B cell (primary cell): ENCODE measurements around the gene LRRC14B. TPM values are rescaled to one million over a fixed set of nuclear protein-coding genes. Genes with fewer than 3 reads are reported as not detected.
"Not testable (repeated sequence)": the region's sequence is repeated elsewhere in the genome, so short reads cannot be mapped to it uniquely, and the experiment has no call there.

ENCODE experiments used
- ATAC-seq: fragments of 200-7000 bp; cut with Tn5 transposase; one replicate; pipeline ENCODE4 v1.10.0; 2021; ENCODE audit warnings: low read depth, mild to moderate bottlenecking, moderate number of reproducible peaks, moderate library complexity
- CTCF ChIA-PET: fragments of 350-600 bp; sonication (Branson Sonifier 250); formaldehyde crosslinking; loops from one replicate; lab custom pipeline; 2021; ENCODE audit warnings: antibody characterized with exemption, inconsistent platforms; lab: Charles Lee
- POLR2A ChIA-PET: fragments of 350-600 bp; sonication (Branson Sonifier 250); formaldehyde crosslinking; loops from one replicate; lab custom pipeline; 2021; ENCODE audit warnings: antibody characterized with exemption; lab: Charles Lee
- DNase-seq: peaks from one replicate; pipeline ENCODE4 v3.0.0; 2013
- H2AFZ ChIP-seq: 2 replicates; pipeline ENCODE4 v1.6.1; 2012; ENCODE audit warnings: mild to moderate bottlenecking, low read depth, low read length; ENCODE audit not compliant: insufficient read depth, poor library complexity, severe bottlenecking
- H3K27ac ChIP-seq, 2 donors: 1 replicate in 1 of 2; 2 replicates in 1 of 2; pipeline ENCODE4 v1.5.1; 2012 to 2013; ENCODE audit warnings: low read length in 2 of 2, mild to moderate bottlenecking in 2 of 2, moderate library complexity in 1 of 2
- H3K27me3 ChIP-seq, 4 experiments: fragments of 200-600 bp in 1 of 4; sonication (generic) in 1 of 4; replicated peaks in 1 of 4; 1 replicate in 2 of 4; 2 replicates in 2 of 4; pipeline versions ENCODE4 v1.6.1 to v1.7.0; 2013 to 2016; ENCODE audit warnings: low read length in 3 of 4, mild to moderate bottlenecking in 2 of 4, mixed read lengths in 1 of 4, moderate library complexity in 1 of 4; ENCODE audit not compliant: insufficient read depth in 4 of 4, control insufficient read depth in 3 of 4; ENCODE audit errors: control extremely low read depth in 1 of 4
- H3K36me3 ChIP-seq, 2 experiments: replicated peaks in 1 of 2; 1 replicate in 1 of 2; 2 replicates in 1 of 2; pipeline versions ENCODE4 v1.6.1 to v1.7.1; 2013; ENCODE audit warnings: low read length in 1 of 2; ENCODE audit not compliant: insufficient read depth in 2 of 2, control insufficient read depth in 1 of 2; ENCODE audit errors: control extremely low read depth in 1 of 2, extremely low read depth in 1 of 2
- H3K4me1 ChIP-seq, 2 donors: fragments of 200-600 bp in 1 of 2; sonication (generic) in 1 of 2; 1 replicate in 1 of 2; 2 replicates in 1 of 2; pipeline versions ENCODE4 v1.5.1 to v1.6.1; 2013 to 2017; ENCODE audit warnings: low read length in 2 of 2; ENCODE audit not compliant: control insufficient read depth in 2 of 2, insufficient read depth in 2 of 2
- H3K4me2 ChIP-seq: replicated peaks from 2 replicates; pipeline ENCODE3; 2012; ENCODE audit warnings: mild to moderate bottlenecking, low read depth, low read length; ENCODE audit not compliant: poor library complexity, severe bottlenecking
- H3K4me3 ChIP-seq, 5 experiments: fragments of 200-600 bp in 1 of 5; sonication (generic) in 1 of 5; 1 replicate in 3 of 5; 2 replicates in 2 of 5; pipeline versions ENCODE4 v1.5.1 to v1.7.0; 2011 to 2016; ENCODE audit warnings: low read length in 4 of 5, mild to moderate bottlenecking in 4 of 5, low read depth in 2 of 5, control low read depth in 1 of 5, moderate library complexity in 1 of 5; ENCODE audit not compliant: insufficient read depth in 1 of 5; ENCODE audit errors: control extremely low read depth in 1 of 5, extremely low read depth in 1 of 5
- H3K79me2 ChIP-seq: fragments of 200-600 bp; sonication (generic); one replicate; pipeline ENCODE4 v1.6.0; 2016; ENCODE audit warnings: low read length; ENCODE audit not compliant: control insufficient read depth, insufficient read depth
- H3K9ac ChIP-seq: fragments of 200-600 bp; sonication (generic); 2 replicates; pipeline ENCODE4 v1.6.1; 2017; ENCODE audit warnings: mild to moderate bottlenecking, low read length, moderate library complexity
- H3K9me3 ChIP-seq, 3 donors: one replicate each; pipeline versions ENCODE4 v1.6.1 to v1.7.1; 2013; ENCODE audit warnings: low read length in 2 of 3; ENCODE audit not compliant: control insufficient read depth in 2 of 3, insufficient read depth in 1 of 3; ENCODE audit errors: control extremely low read depth in 1 of 3
- H4K20me1 ChIP-seq: 2 replicates; pipeline ENCODE4 v1.6.0; 2012; ENCODE audit warnings: mild to moderate bottlenecking, low read length; ENCODE audit not compliant: insufficient read depth, control insufficient read depth, poor library complexity, severe bottlenecking
- H3K27ac Mint-ChIP-seq: one replicate; pipeline ENCODE4 v1.8.0; 2021; ENCODE audit warnings: mixed read lengths
- H3K27me3 Mint-ChIP-seq: one replicate; pipeline ENCODE4 v1.8.0; 2021; ENCODE audit warnings: mixed read lengths
- H3K4me1 Mint-ChIP-seq: one replicate; pipeline ENCODE4 v1.8.0; 2021; ENCODE audit warnings: mixed read lengths
- H3K4me3 Mint-ChIP-seq: one replicate; pipeline ENCODE4 v1.8.0; 2021; ENCODE audit warnings: mixed read lengths
- H3K9me3 Mint-ChIP-seq: one replicate; pipeline ENCODE4 v1.8.0; 2022; ENCODE audit warnings: mixed read lengths; ENCODE audit not compliant: insufficient read depth
- CTCF ChIP-seq: fragments of 200-600 bp; IDR thresholded peaks from one replicate; pipeline ENCODE4 v1.8.0; 2022; ENCODE audit warnings: antibody characterized with exemption, mild to moderate bottlenecking
- EZH2 ChIP-seq: IDR thresholded peaks from 2 replicates; pipeline ENCODE4 v1.6.1; 2012; ENCODE audit warnings: borderline replicate concordance, low read depth, mild to moderate bottlenecking, moderate library complexity, low read length; ENCODE audit not compliant: insufficient read depth, poor library complexity, severe bottlenecking
- WGBS: methylation state at CpG from one replicate; pipeline ENCODE4 v1.1.5; 2013; ENCODE audit warnings: missing lambda C conversion rate; ENCODE audit not compliant: insufficient coverage; 5-methylcytosine and 5-hydroxymethylcytosine counted together
- intact Hi-C: fragments of 100-400 bp; cut with micrococcal nuclease; formaldehyde crosslinking; loops from one replicate; pipeline ENCODE4 v1.10.0; 2022
- polyA plus RNA-seq: library from polyadenylated mRNA; depleted of rRNA; stranded (reverse); fragments of >200 nt; gene quantifications from 2 replicates; pipeline ENCODE4 v1.2.3, GENCODE V29; 2012
- total RNA-seq, 2 donors: library from RNA; stranded (reverse); fragments of 120-200 nt in 1 of 2; gene quantifications; 1 replicate in 1 of 2; 2 replicates in 1 of 2; pipeline versions ENCODE4 v1.2.3 to v1.2.4, GENCODE V29; 2013 to 2022

LRRC14B gene
- total and polyA plus RNA-seq, 2 donors (not counting 1 experiment from before 2014, with no cell fraction given): 0.06 TPM; not detected in 1

GRCh38 chr5:225334-225733 lies 34.0 kb downstream of the LRRC14B start:
- H3K4me1 Mint-ChIP-seq: peaks cover 21% of the 10 kb centered on the region
- ATAC-seq (no peak), DNase-seq (no peak)
- Histone ChIP-seq H2AFZ (no peak overlapping the region), H3K4me1 (peaks cover 3 to 6% of the 10 kb centered on the region in 2 donors), H4K20me1 (peaks cover 35% of the 10 kb centered on the region), H3K9me3 (no peaks in the 10 kb centered on the region), H3K9ac (no peak overlapping the region), H3K27me3 (no peaks in the 10 kb centered on the region), H3K27ac (no peak overlapping the region), H3K4me3 (no peak overlapping the region), H3K36me3 (peaks cover 6 to 54% of the 10 kb centered on the region in 2 experiments), H3K79me2 (peaks cover 45% of the 10 kb centered on the region), H3K4me2 (no peak overlapping the region)
- POLR2A ChIA-PET: no interaction called here
- no peaks in the 10 kb centered on the region for H3K27me3 Mint-ChIP-seq
- TF ChIP-seq CTCF: no peak
- TF ChIP-seq EZH2: no peak
- no peak overlapping the region for H3K27ac Mint-ChIP-seq
- intact Hi-C loops: no loop called here
- H3K4me3 Mint-ChIP-seq: no peak overlapping the region
- no peaks in the 10 kb centered on the region for H3K9me3 Mint-ChIP-seq
- CTCF ChIA-PET: no interaction called here
- WGBS: 98% methylated on average over 13 of the region's 14 CpGs

- H3K27ac Mint-ChIP-seq, H3K27ac ChIP-seq, ATAC-seq, intact Hi-C loops, H3K27me3 ChIP-seq, H2AFZ ChIP-seq, H3K4me1 Mint-ChIP-seq, H3K9me3 ChIP-seq, DNase-seq, H3K4me3 ChIP-seq, H3K27me3 Mint-ChIP-seq, H3K9me3 Mint-ChIP-seq, H3K4me2 ChIP-seq, H3K9ac ChIP-seq, H3K4me1 ChIP-seq, CTCF ChIA-PET, POLR2A ChIA-PET, H3K4me3 Mint-ChIP-seq: not testable (repeated sequence)
- 98% methylated on average over 6 of the region's 17 CpGs for WGBS
- Histone ChIP-seq H4K20me1 (peaks cover 23% of the 10 kb centered on the region), H3K79me2 (peaks cover 24% of the 10 kb centered on the region), H3K36me3 (peaks cover 8 to 70% of the 10 kb centered on the region in 2 experiments)
Measured at GRCh38 chr5:227375-227774, 36.1 kb downstream of the LRRC14B start.
